GM12892 (cell line): ENCODE data around the gene FKBP8.

Experiments used
- POLR2A ChIP-seq: IDR thresholded peaks from 2 replicates; pipeline ENCODE4 v1.6.1; 2011; ENCODE audit warnings: low read depth, low read length, control low read depth
- TAF1 ChIP-seq: IDR thresholded peaks from 2 replicates; pipeline ENCODE4 v1.6.1; 2011; ENCODE audit warnings: low read depth, mild to moderate bottlenecking, control low read depth, low read length, borderline replicate concordance

GRCh38 chr19:18580311-18580710 is 36.9 kb upstream of the FKBP8 start:
- TF ChIP-seq POLR2A (no peak), TAF1 (no peak)
